GM12878 (cell line): ENCODE results near the gene PLTP. TPM values are rescaled to one million over a fixed set of nuclear protein-coding genes. Genes with fewer than 3 reads are reported as not detected.

Experiments used
- BCL11A ChIP-seq: IDR thresholded peaks from 2 replicates; pipeline ENCODE4 v1.6.1; 2011; ENCODE audit warnings: low read depth, low read length
- BHLHE40 ChIP-seq, 2 experiments: fragments of 450-650 bp in 1 of 2; IDR thresholded peaks; 2 replicates each; pipeline ENCODE4 v1.6.1; 2011 to 2017; ENCODE audit warnings: low read depth in 2 of 2, borderline replicate concordance in 1 of 2, improper control_type of control experiment in 1 of 2, low read length in 1 of 2, mild to moderate bottlenecking in 1 of 2
- BMI1 ChIP-seq: fragments of 450-650 bp; IDR thresholded peaks from 2 replicates; pipeline ENCODE4 v1.6.1; 2016; ENCODE audit warnings: mild to moderate bottlenecking, moderate library complexity, borderline replicate concordance
- CBX3 ChIP-seq: fragments of 200-600 bp; sonication (generic); IDR thresholded peaks from 2 replicates; pipeline ENCODE4 v1.6.1; 2016; ENCODE audit warnings: low read depth, borderline replicate concordance
- CHD1 ChIP-seq: IDR thresholded peaks from 2 replicates; pipeline ENCODE4 v1.6.1; 2012; ENCODE audit warnings: low read depth, low read length, improper control_type of control experiment
- DPF2 ChIP-seq: fragments of 450-650 bp; IDR thresholded peaks from 2 replicates; pipeline ENCODE4 v1.6.1; 2017; ENCODE audit warnings: mild to moderate bottlenecking
- ESRRA ChIP-seq: IDR thresholded peaks from 2 replicates; pipeline ENCODE4 v1.6.1; 2012; ENCODE audit warnings: mild to moderate bottlenecking, low read length, improper control_type of control experiment
- HDAC2 ChIP-seq: fragments of 200-600 bp; sonication (generic); IDR thresholded peaks from 2 replicates; pipeline ENCODE4 v1.6.1; 2017
- JUND ChIP-seq: IDR thresholded peaks from 2 replicates; pipeline ENCODE4 v1.6.1; 2012; ENCODE audit warnings: low read depth, mild to moderate bottlenecking, low read length, improper control_type of control experiment, moderate library complexity
- MAX ChIP-seq: IDR thresholded peaks from 2 replicates; pipeline ENCODE4 v1.6.1; 2012; ENCODE audit warnings: low read depth, low read length, improper control_type of control experiment
- MEF2A ChIP-seq: IDR thresholded peaks from 2 replicates; pipeline ENCODE4 v1.6.1; 2011; ENCODE audit warnings: low read depth, mild to moderate bottlenecking, low read length, moderate library complexity; ENCODE audit not compliant: insufficient read depth
- MTA3 ChIP-seq: IDR thresholded peaks from 2 replicates; pipeline ENCODE4 v1.6.1; 2012; ENCODE audit warnings: low read length, inconsistent platforms, borderline replicate concordance
- MYB ChIP-seq: fragments of 150-350 bp; IDR thresholded peaks from 2 replicates; pipeline ENCODE4 v1.6.1; 2014; ENCODE audit warnings: mild to moderate bottlenecking, low read depth, low read length, borderline replicate concordance
- POLR2AphosphoS5 ChIP-seq: IDR thresholded peaks from 2 replicates; pipeline ENCODE4 v1.6.1; 2011; ENCODE audit warnings: mild to moderate bottlenecking, low read length, inconsistent platforms
- POU2F2 ChIP-seq: IDR thresholded peaks from 3 replicates; pipeline ENCODE4 v1.6.1; 2011; ENCODE audit warnings: low read depth, mild to moderate bottlenecking, low read length, borderline replicate concordance
- SIX5 ChIP-seq: IDR thresholded peaks from 2 replicates; pipeline ENCODE4 v1.6.1; 2011; ENCODE audit warnings: mild to moderate bottlenecking, low read depth, low read length, moderate library complexity; ENCODE audit not compliant: severe bottlenecking
- SPI1 ChIP-seq: IDR thresholded peaks from 2 replicates; pipeline ENCODE4 v1.6.1; 2011; ENCODE audit warnings: low read depth, mild to moderate bottlenecking, low read length, moderate library complexity, borderline replicate concordance; ENCODE audit not compliant: insufficient read depth
- TCF12 ChIP-seq: IDR thresholded peaks from 2 replicates; pipeline ENCODE4 v1.6.1; 2011; ENCODE audit warnings: low read depth, mild to moderate bottlenecking, low read length
- TCF3 ChIP-seq: IDR thresholded peaks from 2 replicates; pipeline ENCODE4 v1.6.1; 2012; ENCODE audit warnings: low read depth, mild to moderate bottlenecking, low read length, borderline replicate concordance; ENCODE audit not compliant: insufficient read depth
- ZBED1 ChIP-seq: IDR thresholded peaks from 2 replicates; pipeline ENCODE4 v1.6.1; 2016; ENCODE audit warnings: borderline replicate concordance
- polyA plus RNA-seq, 11 experiments: library from polyadenylated mRNA; depleted of rRNA in 4 of 11; unstranded in 6 of 11; stranded (reverse) in 5 of 11; fragments of >200 nt; fragmentation: Nextera tagmentation in 4 of 11; fragmentation: Illumina TruSeq in 1 of 11; extraction: Ambion mirVana in 4 of 11; extraction: Trizol in 1 of 11; gene quantifications; 1 replicate in 1 of 11; 2 replicates in 10 of 11; pipeline versions ENCODE4 v1.2.1 to v1.2.3, GENCODE V29; 2011 to 2016; ENCODE audit warnings: inconsistent platforms in 2 of 11, missing spikeins in 2 of 11, low read depth in 1 of 11
- total RNA-seq, 4 experiments: library from RNA; depleted of rRNA in 3 of 4; stranded (reverse); fragments of >200 nt in 3 of 4; fragmentation: Illumina TruSeq in 1 of 4; extraction: Trizol in 1 of 4; gene quantifications; 2 replicates each; pipeline versions ENCODE4 v1.2.1 to v1.2.3, GENCODE V29; 2013 to 2021
- TF ChIP-seq, protein P1 (sequence below): fragments of 150-350 bp; IDR thresholded peaks from 2 replicates; pipeline ENCODE4 v1.6.1; 2016; ENCODE audit warnings: low read depth, low read length
- TF ChIP-seq, protein P2 (sequence below): fragments of 450-650 bp; IDR thresholded peaks from 2 replicates; pipeline ENCODE4 v1.6.1; 2017; ENCODE audit warnings: borderline replicate concordance
- TF ChIP-seq, protein P3 (sequence below): fragments of 450-650 bp; IDR thresholded peaks from 2 replicates; pipeline ENCODE4 v1.6.1; 2017; ENCODE audit warnings: mild to moderate bottlenecking

Gene PLTP
- total and polyA plus RNA-seq, 10 of the 15 experiments (the other 5 are each of a cell fraction or from before 2014, with no cell fraction given) = 1.6 to 17.0 (median 7.6) TPM

DNA sequence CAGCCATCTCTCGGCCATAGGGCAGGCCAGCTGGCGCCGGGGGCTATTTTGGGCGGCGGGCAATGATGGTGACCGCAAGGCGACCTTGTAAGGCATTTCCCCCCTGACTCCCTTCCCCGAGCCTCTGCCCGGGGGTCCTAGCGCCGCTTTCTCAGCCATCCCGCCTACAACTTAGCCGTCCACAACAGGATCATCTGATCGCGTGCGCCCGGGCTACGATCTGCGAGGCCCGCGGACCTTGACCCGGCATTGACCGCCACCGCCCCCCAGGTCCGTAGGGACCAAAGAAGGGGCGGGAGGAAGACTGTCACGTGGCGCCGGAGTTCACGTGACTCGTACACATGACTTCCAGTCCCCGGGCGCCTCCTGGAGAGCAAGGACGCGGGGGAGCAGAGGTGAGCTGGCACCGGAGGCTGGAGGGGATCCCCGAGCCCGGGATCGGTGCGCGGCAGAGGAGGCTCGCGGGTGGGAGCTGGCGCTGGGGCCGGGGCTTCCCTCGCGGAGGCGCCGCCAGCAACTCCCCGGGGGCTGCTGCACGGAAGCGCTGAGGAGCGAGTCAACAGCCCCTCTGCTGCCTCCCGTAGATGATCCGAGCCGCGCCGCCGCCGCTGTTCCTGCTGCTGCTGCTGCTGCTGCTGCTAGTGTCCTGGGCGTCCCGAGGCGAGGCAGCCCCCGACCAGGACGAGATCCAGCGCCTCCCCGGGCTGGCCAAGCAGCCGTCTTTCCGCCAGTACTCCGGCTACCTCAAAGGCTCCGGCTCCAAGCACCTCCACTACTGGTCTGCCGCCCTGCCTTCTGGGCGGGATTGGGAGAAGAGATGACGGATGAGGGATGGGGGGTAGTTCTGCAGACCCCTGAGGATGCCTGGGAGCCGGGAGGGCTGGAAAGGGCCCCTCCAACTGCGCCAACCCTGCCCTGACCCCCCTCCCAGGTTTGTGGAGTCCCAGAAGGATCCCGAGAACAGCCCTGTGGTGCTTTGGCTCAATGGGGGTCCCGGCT lies 20.7 kb downstream of the PLTP start, which contains the start of the genes CTSA and NEURL2 (continued):
- TF ChIP-seq, protein P1, sequence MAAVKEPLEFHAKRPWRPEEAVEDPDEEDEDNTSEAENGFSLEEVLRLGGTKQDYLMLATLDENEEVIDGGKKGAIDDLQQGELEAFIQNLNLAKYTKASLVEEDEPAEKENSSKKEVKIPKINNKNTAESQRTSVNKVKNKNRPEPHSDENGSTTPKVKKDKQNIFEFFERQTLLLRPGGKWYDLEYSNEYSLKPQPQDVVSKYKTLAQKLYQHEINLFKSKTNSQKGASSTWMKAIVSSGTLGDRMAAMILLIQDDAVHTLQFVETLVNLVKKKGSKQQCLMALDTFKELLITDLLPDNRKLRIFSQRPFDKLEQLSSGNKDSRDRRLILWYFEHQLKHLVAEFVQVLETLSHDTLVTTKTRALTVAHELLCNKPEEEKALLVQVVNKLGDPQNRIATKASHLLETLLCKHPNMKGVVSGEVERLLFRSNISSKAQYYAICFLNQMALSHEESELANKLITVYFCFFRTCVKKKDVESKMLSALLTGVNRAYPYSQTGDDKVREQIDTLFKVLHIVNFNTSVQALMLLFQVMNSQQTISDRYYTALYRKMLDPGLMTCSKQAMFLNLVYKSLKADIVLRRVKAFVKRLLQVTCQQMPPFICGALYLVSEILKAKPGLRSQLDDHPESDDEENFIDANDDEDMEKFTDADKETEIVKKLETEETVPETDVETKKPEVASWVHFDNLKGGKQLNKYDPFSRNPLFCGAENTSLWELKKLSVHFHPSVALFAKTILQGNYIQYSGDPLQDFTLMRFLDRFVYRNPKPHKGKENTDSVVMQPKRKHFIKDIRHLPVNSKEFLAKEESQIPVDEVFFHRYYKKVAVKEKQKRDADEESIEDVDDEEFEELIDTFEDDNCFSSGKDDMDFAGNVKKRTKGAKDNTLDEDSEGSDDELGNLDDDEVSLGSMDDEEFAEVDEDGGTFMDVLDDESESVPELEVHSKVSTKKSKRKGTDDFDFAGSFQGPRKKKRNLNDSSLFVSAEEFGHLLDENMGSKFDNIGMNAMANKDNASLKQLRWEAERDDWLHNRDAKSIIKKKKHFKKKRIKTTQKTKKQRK = peak; percentile 49; the same call in 1 of the 2 replicates
- 0 out of 2 replicates have a peak, but pooled peaks have one; percentile 37 for TF ChIP-seq ZBED1
- TF ChIP-seq MAX = peak; percentile 98
- no peak for TF ChIP-seq CBX3
- TF ChIP-seq BCL11A = peak; percentile 61
- no peak for TF ChIP-seq BMI1
- no peak for TF ChIP-seq HDAC2
- TF ChIP-seq MEF2A = peak; percentile 78
- no peak for TF ChIP-seq MYB
- TF ChIP-seq ESRRA = peak; percentile 75; the same call in 1 of the 2 replicates
- TF ChIP-seq TCF12 = peak; percentile 65
- TF ChIP-seq SPI1 = no peak
- peak; percentile 39; the same call in 1 of the 3 replicates for TF ChIP-seq POU2F2
- TF ChIP-seq JUND = no peak
- TF ChIP-seq TCF3 = no peak
- TF ChIP-seq, protein P2, sequence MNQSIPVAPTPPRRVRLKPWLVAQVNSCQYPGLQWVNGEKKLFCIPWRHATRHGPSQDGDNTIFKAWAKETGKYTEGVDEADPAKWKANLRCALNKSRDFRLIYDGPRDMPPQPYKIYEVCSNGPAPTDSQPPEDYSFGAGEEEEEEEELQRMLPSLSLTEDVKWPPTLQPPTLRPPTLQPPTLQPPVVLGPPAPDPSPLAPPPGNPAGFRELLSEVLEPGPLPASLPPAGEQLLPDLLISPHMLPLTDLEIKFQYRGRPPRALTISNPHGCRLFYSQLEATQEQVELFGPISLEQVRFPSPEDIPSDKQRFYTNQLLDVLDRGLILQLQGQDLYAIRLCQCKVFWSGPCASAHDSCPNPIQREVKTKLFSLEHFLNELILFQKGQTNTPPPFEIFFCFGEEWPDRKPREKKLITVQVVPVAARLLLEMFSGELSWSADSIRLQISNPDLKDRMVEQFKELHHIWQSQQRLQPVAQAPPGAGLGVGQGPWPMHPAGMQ = no peak
- TF ChIP-seq DPF2 = peak; percentile 86
- no peak; the same call in 1 of the 2 replicates for TF ChIP-seq MTA3
- TF ChIP-seq CHD1 = 0 out of 2 replicates have a peak, but pooled peaks have one; percentile 38
- TF ChIP-seq SIX5 = no peak
- TF ChIP-seq, protein P3, sequence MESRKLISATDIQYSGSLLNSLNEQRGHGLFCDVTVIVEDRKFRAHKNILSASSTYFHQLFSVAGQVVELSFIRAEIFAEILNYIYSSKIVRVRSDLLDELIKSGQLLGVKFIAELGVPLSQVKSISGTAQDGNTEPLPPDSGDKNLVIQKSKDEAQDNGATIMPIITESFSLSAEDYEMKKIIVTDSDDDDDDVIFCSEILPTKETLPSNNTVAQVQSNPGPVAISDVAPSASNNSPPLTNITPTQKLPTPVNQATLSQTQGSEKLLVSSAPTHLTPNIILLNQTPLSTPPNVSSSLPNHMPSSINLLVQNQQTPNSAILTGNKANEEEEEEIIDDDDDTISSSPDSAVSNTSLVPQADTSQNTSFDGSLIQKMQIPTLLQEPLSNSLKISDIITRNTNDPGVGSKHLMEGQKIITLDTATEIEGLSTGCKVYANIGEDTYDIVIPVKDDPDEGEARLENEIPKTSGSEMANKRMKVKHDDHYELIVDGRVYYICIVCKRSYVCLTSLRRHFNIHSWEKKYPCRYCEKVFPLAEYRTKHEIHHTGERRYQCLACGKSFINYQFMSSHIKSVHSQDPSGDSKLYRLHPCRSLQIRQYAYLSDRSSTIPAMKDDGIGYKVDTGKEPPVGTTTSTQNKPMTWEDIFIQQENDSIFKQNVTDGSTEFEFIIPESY = no peak
- peak; percentile 91 to 98 for TF ChIP-seq BHLHE40 (IDR thresholded peaks at IDR 0.05; ENCODE audit: borderline replicate concordance in 1 of 2, low read depth in 2 of 2, low read length in 1 of 2)
- TF ChIP-seq POLR2AphosphoS5 = peak; percentile 44; the same call in 1 of the 2 replicates
